GM23338 (cell line): ENCODE data around the gene PTPRN2.

Experiments used
- EZH2 ChIP-seq: fragments of 200-600 bp; sonication (generic); IDR thresholded peaks from one replicate; pipeline ENCODE4 v1.8.0; 2017; ENCODE audit warnings: antibody characterized with exemption, mild to moderate bottlenecking, low read depth; ENCODE audit not compliant: unreplicated experiment
- JUNB ChIP-seq: IDR thresholded peaks from one replicate; pipeline ENCODE4 v1.6.1; 2016; ENCODE audit warnings: antibody characterized with exemption; ENCODE audit not compliant: unreplicated experiment
- POLR2AphosphoS5 ChIP-seq: IDR thresholded peaks from 2 replicates; pipeline ENCODE4 v1.6.1; 2016; ENCODE audit warnings: antibody characterized with exemption, low read depth
- TF ChIP-seq, protein P1 (sequence below), 2 experiments: fragments of 200-600 bp in 1 of 2; sonication (generic) in 1 of 2; conservative IDR thresholded peaks; 2 replicates each; pipeline versions ENCODE4 v1.5.1 to v1.6.1; 2016 to 2017; ENCODE audit warnings: antibody characterized with exemption in 2 of 2, low read depth in 2 of 2, mild to moderate bottlenecking in 2 of 2, moderate library complexity in 1 of 2
- TF ChIP-seq, protein P2 (sequence below): IDR thresholded peaks from one replicate; pipeline ENCODE4 v1.6.1; 2018; ENCODE audit warnings: antibody characterized with exemption; ENCODE audit not compliant: unreplicated experiment

DNA sequence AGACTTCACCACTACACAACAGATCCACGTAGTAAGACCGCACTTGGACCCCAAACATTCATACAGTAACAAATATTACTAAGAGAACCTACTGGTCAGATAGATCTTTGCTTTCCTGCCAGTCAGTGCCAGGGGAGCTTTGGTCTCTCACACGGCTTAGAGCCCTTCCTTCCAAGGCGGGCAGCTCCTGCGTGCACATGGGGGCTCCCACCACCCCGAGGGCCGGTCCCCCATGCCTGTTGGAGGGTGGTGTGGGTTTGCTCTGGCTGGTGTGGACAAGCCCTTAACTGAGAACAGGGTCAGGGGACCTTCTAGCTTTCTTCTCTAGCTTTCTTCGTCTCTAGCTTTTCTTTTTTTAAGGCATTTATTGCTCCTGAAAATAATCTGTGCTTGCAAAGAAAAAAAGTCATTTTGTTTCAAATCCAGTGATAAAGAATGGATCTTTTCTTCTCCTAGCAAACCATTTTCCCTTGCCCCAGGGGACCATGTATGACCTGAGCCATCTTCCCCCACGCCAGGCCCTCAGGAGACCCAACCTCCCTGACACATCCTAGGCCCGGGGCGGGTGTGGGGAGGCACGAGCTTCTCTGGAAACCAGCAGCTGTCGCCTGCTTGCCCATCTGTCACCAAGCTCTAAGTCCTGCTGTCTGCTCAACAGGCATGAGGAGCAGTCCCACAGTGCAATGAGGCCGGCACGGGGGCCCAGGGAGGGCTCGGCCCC lies 591.1 kb downstream of the PTPRN2 start:
- TF ChIP-seq, protein P1, sequence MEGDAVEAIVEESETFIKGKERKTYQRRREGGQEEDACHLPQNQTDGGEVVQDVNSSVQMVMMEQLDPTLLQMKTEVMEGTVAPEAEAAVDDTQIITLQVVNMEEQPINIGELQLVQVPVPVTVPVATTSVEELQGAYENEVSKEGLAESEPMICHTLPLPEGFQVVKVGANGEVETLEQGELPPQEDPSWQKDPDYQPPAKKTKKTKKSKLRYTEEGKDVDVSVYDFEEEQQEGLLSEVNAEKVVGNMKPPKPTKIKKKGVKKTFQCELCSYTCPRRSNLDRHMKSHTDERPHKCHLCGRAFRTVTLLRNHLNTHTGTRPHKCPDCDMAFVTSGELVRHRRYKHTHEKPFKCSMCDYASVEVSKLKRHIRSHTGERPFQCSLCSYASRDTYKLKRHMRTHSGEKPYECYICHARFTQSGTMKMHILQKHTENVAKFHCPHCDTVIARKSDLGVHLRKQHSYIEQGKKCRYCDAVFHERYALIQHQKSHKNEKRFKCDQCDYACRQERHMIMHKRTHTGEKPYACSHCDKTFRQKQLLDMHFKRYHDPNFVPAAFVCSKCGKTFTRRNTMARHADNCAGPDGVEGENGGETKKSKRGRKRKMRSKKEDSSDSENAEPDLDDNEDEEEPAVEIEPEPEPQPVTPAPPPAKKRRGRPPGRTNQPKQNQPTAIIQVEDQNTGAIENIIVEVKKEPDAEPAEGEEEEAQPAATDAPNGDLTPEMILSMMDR (conservative IDR thresholded peaks at IDR 0.05; ENCODE audit: low read depth in 2 of 2): no peak
- TF ChIP-seq, protein P2, sequence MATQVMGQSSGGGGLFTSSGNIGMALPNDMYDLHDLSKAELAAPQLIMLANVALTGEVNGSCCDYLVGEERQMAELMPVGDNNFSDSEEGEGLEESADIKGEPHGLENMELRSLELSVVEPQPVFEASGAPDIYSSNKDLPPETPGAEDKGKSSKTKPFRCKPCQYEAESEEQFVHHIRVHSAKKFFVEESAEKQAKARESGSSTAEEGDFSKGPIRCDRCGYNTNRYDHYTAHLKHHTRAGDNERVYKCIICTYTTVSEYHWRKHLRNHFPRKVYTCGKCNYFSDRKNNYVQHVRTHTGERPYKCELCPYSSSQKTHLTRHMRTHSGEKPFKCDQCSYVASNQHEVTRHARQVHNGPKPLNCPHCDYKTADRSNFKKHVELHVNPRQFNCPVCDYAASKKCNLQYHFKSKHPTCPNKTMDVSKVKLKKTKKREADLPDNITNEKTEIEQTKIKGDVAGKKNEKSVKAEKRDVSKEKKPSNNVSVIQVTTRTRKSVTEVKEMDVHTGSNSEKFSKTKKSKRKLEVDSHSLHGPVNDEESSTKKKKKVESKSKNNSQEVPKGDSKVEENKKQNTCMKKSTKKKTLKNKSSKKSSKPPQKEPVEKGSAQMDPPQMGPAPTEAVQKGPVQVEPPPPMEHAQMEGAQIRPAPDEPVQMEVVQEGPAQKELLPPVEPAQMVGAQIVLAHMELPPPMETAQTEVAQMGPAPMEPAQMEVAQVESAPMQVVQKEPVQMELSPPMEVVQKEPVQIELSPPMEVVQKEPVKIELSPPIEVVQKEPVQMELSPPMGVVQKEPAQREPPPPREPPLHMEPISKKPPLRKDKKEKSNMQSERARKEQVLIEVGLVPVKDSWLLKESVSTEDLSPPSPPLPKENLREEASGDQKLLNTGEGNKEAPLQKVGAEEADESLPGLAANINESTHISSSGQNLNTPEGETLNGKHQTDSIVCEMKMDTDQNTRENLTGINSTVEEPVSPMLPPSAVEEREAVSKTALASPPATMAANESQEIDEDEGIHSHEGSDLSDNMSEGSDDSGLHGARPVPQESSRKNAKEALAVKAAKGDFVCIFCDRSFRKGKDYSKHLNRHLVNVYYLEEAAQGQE: no peak
- TF ChIP-seq JUNB: no peak
- TF ChIP-seq EZH2: no peak
- TF ChIP-seq POLR2AphosphoS5: no peak
